GM10266 (cell line): ENCODE measurements around the gene LRRC74A.

Experiments used
- DNase-seq: peaks from one replicate; pipeline ENCODE4 v3.0.0; 2012; ENCODE audit errors: extremely low spot score
- CTCF ChIP-seq: IDR thresholded peaks from 2 replicates; pipeline ENCODE4 v1.5.1; 2012; ENCODE audit warnings: mild to moderate bottlenecking, low read depth; ENCODE audit not compliant: control insufficient read depth, insufficient read depth; ENCODE audit errors: missing control alignments

The LRRC74A gene

GRCh38 chr14:76916040-76916715 lies 90.0 kb downstream of the LRRC74A start:
- no peak for DNase-seq
- no peak for TF ChIP-seq CTCF

- TF ChIP-seq CTCF = peak; percentile 20
- no peak for DNase-seq
These were observed 91.0 kb downstream of the LRRC74A start for GRCh38 chr14:76917158-76917596.

GRCh38 chr14:76917745-76918255 lies 91.6 kb downstream of the LRRC74A start:
- no peak for TF ChIP-seq CTCF
- DNase-seq = no peak

GRCh38 chr14:76918256-76918781 lies 92.1 kb downstream of the LRRC74A start:
- TF ChIP-seq CTCF = no peak
- no peak for DNase-seq

- DNase-seq = no peak
- TF ChIP-seq CTCF = no peak
These were observed 92.7 kb downstream of the LRRC74A start for GRCh38 chr14:76918782-76919394.
